Right lobe of liver (tissue), 6 donors: ENCODE measurements around the gene LIPM. TPM values are rescaled to one million over a fixed set of nuclear protein-coding genes. Genes with fewer than 3 reads are reported as not detected.
A peak's percentile ranks its signal among the peaks of the same experiment; 100 is the strongest.

Source experiments
- ATAC-seq, 4 donors: fragments of 200-7000 bp; cut with Tn5 transposase; one replicate each; pipeline ENCODE4 v1.9.1; 2020; ENCODE audit warnings: mild to moderate bottlenecking in 4 of 4, moderate library complexity in 4 of 4
- DNase-seq, 3 donors: peaks; one replicate each; pipeline ENCODE4 v3.0.0-alpha.2; 2020
- H3K27ac ChIP-seq, 3 donors: fragments of 200-600 bp; one replicate each; pipeline ENCODE4 v1.8.0; 2022
- H3K27me3 ChIP-seq, 2 donors: fragments of 200-600 bp; one replicate each; pipeline ENCODE4 v1.8.0; 2022
- H3K36me3 ChIP-seq, 4 donors: fragments of 200-600 bp; sonication (generic) in 1 of 4; one replicate each; pipeline versions ENCODE4 v1.5.1 to v1.8.0; 2017 to 2022; ENCODE audit warnings: control low read depth in 1 of 4
- H3K4me1 ChIP-seq, 4 donors: fragments of 200-600 bp; sonication (generic) in 1 of 4; one replicate each; pipeline versions ENCODE4 v1.5.1 to v1.8.0; 2017 to 2022; ENCODE audit warnings: control low read depth in 1 of 4
- H3K4me3 ChIP-seq, 3 donors: fragments of 200-600 bp; one replicate each; pipeline ENCODE4 v1.8.0; 2022
- H3K9me3 ChIP-seq, 4 donors: fragments of 200-600 bp; sonication (generic) in 1 of 4; one replicate each; pipeline versions ENCODE4 v1.5.1 to v1.8.0; 2017 to 2022; ENCODE audit warnings: control low read depth in 1 of 4
- POLR2A ChIP-seq: fragments of 450-650 bp; IDR thresholded peaks from one replicate; pipeline ENCODE4 v1.6.1; 2017; ENCODE audit warnings: antibody characterized with exemption, mild to moderate bottlenecking
- WGBS: methylation state at CpG from one replicate; pipeline ENCODE4 v1.1.6; 2018; ENCODE audit warnings: low coverage, low lambda C conversion rate; ENCODE audit not compliant: insufficient coverage; ENCODE audit errors: missing lambda C conversion rate; 5-methylcytosine and 5-hydroxymethylcytosine counted together
- intact Hi-C, 2 donors: fragments of 100-400 bp; cut with DNase I; formaldehyde crosslinking; loops; one replicate each; pipeline versions ENCODE4 v1.11.2 to v1.14.1; 2022
- total RNA-seq, 6 experiments: library from RNA; depleted of rRNA in 2 of 6; stranded (reverse); fragments of >200 nt in 2 of 6; fragmentation: NEBNext Ultra II Directional in 3 of 6; extraction: Animal tissue kit (Norgen Biotek cat#: 25700) in 3 of 6; gene quantifications; one replicate each; pipeline versions ENCODE4 v1.1.0 to v1.2.4, GENCODE V29; 2016 to 2023
- TF ChIP-seq, protein P1 (sequence below), 4 donors: fragments of 200-600 bp in 3 of 4; fragments of 450-650 bp in 1 of 4; IDR thresholded peaks; one replicate each; pipeline versions ENCODE4 v1.5.1 to v1.8.0; 2016 to 2022; ENCODE audit warnings: antibody characterized with exemption in 4 of 4, mild to moderate bottlenecking in 2 of 4
- donor health status: DM: no; HTN: yes; CAD: no.
- donor health status: DM: no; HTN: no; CAD: no.
- donor health status: DM: no; HTN: no; CAD: no.
- donor health status: DM: no; HTN: yes; CAD: no.
- donor health status: DM: no; HTN: yes; CAD: no.

LIPM gene
- total RNA-seq, 6 experiments from 2014 or later: not detected

DNA sequence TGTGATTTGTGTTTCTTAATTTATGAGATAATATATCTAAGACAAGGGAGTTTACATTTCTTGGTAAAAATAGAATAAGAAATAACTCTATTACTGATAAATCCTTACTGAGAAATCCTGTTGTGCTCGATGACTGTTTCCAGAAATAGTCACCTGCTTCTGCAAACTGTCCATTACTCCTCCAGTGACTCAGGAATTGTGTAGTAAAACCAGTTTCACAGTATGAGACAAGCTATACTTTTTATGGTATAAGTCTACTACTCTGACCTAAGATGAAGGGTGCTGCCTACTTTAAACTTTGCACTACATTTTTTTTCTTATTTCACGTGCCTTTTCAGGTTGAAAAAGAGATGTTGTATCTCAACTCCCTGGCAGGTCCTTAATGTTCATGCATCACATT lies 56.0 kb downstream of the LIPM start:
- WGBS: 74% methylated on average over 2 of the region's 2 CpGs
- intact Hi-C loops: no loop called here
- TF ChIP-seq, protein P1, sequence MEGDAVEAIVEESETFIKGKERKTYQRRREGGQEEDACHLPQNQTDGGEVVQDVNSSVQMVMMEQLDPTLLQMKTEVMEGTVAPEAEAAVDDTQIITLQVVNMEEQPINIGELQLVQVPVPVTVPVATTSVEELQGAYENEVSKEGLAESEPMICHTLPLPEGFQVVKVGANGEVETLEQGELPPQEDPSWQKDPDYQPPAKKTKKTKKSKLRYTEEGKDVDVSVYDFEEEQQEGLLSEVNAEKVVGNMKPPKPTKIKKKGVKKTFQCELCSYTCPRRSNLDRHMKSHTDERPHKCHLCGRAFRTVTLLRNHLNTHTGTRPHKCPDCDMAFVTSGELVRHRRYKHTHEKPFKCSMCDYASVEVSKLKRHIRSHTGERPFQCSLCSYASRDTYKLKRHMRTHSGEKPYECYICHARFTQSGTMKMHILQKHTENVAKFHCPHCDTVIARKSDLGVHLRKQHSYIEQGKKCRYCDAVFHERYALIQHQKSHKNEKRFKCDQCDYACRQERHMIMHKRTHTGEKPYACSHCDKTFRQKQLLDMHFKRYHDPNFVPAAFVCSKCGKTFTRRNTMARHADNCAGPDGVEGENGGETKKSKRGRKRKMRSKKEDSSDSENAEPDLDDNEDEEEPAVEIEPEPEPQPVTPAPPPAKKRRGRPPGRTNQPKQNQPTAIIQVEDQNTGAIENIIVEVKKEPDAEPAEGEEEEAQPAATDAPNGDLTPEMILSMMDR (IDR thresholded peaks at IDR 0.05): no peak
- no peak for TF ChIP-seq POLR2A
- Histone ChIP-seq H3K36me3 (no peaks in the 10 kb centered on the region), H3K4me3 (no peak overlapping the region), H3K27ac (no peak overlapping the region), H3K4me1 (peaks cover 0 to 19% (median 3%) of the 10 kb centered on the region in 4 donors), H3K27me3 (no peaks in the 10 kb centered on the region), H3K9me3 (no peaks in the 10 kb centered on the region)
- DNase-seq: no peak
- no peak for ATAC-seq

DNA sequence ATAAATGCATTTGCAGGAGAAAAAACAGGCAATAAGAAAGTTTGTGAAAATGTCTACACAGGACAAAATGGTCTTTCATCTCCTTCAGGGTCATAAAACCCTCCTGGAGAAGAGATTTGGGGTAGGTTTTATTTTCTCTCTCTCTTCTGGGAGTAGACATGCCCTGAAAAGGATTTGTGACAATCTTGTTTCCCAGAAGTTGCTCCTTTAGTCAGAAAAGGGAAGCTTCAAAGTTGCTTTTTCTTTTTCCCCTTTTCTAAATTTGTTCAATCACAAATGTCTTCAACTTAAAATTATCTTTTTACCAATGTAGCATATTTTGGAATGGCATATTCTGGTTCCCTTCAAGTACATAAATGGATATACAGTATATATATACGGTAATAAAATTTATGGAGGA lies 58.5 kb downstream of the LIPM start:
- intact Hi-C loops: no loop called here
- TF ChIP-seq, protein P1 (IDR thresholded peaks at IDR 0.05): no peak
- TF ChIP-seq POLR2A: no peak
- no peaks in the 10 kb centered on the region for H3K27me3 ChIP-seq
- H3K9me3 ChIP-seq: no peaks in the 10 kb centered on the region
- no peak overlapping the region for H3K4me3 ChIP-seq
- 29% methylated on average over 1 of the region's 1 CpG for WGBS
- H3K36me3 ChIP-seq: no peaks in the 10 kb centered on the region
- DNase-seq (no peak), ATAC-seq (no peak)
- H3K27ac ChIP-seq: no peak overlapping the region
- H3K4me1 ChIP-seq: no peaks in the 10 kb centered on the region

DNA sequence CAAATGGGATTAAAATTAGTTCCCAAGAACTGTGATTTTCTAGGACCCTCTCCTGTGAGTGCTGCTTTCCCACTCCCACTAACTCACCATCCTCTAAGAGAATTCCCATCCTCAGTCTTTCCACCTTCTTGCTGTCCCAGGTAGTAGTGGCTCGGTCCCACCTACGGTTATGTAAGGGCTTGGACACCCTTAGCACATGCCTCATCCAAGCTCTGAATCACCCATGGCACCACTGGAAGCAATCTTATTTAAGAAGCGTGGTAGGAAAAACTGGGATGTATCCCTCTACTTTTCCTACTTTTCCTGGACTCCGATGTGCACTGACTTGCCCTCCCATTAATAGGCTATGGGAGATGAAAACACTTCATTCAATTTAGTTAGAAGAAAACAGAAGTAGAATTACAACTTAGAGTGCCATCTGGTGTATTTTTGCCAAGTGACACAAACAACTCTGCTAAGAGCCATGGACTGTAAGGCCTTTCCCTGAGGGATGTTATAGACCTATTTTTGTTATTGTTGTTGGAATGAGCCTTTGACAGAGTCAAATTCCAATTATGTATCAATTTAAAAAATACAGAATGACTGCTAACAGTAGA lies 62.8 kb downstream of the LIPM start:
- DNase-seq (no peak), ATAC-seq (peak; percentile 91 to 97 (median 96))
- H3K4me1 ChIP-seq: no peaks in the 10 kb centered on the region
- 47% methylated on average over 4 of the region's 4 CpGs for WGBS
- H3K9me3 ChIP-seq: no peaks in the 10 kb centered on the region
- H3K27ac ChIP-seq: no peak overlapping the region
- intact Hi-C loops: no loop called here
- H3K36me3 ChIP-seq: no peaks in the 10 kb centered on the region
- H3K4me3 ChIP-seq: no peak overlapping the region
- TF ChIP-seq, protein P1 (IDR thresholded peaks at IDR 0.05): peak; percentile 47 to 67 (median 60)
- no peak for TF ChIP-seq POLR2A
- no peaks in the 10 kb centered on the region for H3K27me3 ChIP-seq

DNA sequence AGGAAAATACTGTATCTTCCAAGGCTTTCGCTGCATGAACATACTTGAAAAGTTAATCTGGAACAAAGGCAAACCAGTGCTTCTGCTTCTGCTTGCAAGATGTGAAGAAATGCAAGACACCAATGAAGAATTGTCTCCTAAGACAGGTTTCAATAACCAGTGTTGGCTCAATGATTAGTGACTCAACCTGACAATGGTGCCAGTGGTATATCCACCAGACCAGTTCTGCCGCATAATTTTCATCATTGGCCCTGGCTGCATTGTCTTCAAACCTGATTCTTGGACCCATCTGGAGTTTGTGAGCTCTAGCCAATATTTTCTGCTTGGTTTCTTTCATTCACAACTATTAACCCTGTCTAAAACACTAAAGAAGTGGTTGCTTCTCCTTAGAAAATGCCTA lies 63.9 kb downstream of the LIPM start:
- Histone ChIP-seq H3K4me3 (no peak overlapping the region), H3K4me1 (no peaks in the 10 kb centered on the region), H3K36me3 (no peaks in the 10 kb centered on the region), H3K9me3 (no peaks in the 10 kb centered on the region), H3K27ac (no peak overlapping the region), H3K27me3 (no peaks in the 10 kb centered on the region)
- ATAC-seq: no peak
- 90% methylated on average over 2 of the region's 2 CpGs for WGBS
- intact Hi-C loops: no loop called here
- TF ChIP-seq, protein P1 (IDR thresholded peaks at IDR 0.05): no peak
- no peak for TF ChIP-seq POLR2A
- DNase-seq: no peak

DNA sequence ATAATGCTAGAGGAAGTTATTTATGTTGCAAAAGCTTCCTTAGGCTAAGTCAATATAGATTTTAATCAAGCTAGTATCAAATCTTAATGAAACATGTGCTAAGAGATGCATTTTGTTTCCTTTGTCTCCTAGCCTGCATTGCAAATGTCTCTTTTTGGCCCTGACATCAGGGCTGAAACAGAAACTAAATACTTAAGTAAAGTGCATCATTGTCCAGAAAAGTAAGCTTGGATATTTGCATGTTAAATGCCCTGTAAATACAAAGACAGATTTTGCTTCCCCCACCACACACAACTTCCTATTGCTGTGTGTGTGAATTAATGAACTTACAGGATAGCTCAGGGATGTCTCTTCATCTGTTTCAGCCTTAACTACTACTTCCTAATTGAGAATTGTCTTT lies 67.6 kb downstream of the LIPM start:
- H3K9me3 ChIP-seq: no peaks in the 10 kb centered on the region
- no peak for ATAC-seq
- DNase-seq: no peak
- intact Hi-C loops: no loop called here
- H3K4me3 ChIP-seq: no peak overlapping the region
- H3K27me3 ChIP-seq: no peaks in the 10 kb centered on the region
- H3K36me3 ChIP-seq: no peaks in the 10 kb centered on the region
- H3K4me1 ChIP-seq: no peaks in the 10 kb centered on the region
- TF ChIP-seq, protein P1 (IDR thresholded peaks at IDR 0.05): no peak
- TF ChIP-seq POLR2A: no peak
- no peak overlapping the region for H3K27ac ChIP-seq
